22Rv1 (cell line): ENCODE data around the gene MAP1LC3A.

Experiments
- ZFX ChIP-seq: fragments of 450-650 bp; IDR thresholded peaks from 2 replicates; pipeline ENCODE4 v1.6.1; 2017; ENCODE audit warnings: antibody characterized with exemption, borderline replicate concordance
- TF ChIP-seq, protein P1 (sequence below): fragments of 450-650 bp; IDR thresholded peaks from 2 replicates; pipeline ENCODE4 v1.5.1; 2017; ENCODE audit warnings: mild to moderate bottlenecking

DNA sequence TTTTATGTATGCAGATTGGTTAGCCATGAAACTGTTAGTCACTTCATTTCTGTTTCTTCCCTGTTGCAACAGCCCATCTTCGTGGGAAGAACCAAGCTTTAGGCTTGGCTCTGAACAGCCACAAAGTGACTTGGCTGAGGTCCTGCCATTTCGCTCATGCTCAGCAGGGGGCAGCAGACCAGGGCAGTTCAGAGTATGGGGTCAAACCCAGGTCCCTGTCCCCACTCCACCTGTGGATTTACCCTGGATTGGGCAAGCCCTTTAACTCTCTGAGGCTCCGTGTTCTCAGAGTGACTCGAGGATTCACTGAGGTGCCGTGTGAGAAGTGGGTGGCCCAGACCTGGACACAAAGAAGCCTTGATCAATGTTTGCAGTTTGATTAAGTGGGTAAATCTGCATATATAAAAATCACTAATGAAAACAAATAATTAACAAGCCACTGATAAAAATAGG, 19.8 kb upstream of the MAP1LC3A start:
- TF ChIP-seq, protein P1, sequence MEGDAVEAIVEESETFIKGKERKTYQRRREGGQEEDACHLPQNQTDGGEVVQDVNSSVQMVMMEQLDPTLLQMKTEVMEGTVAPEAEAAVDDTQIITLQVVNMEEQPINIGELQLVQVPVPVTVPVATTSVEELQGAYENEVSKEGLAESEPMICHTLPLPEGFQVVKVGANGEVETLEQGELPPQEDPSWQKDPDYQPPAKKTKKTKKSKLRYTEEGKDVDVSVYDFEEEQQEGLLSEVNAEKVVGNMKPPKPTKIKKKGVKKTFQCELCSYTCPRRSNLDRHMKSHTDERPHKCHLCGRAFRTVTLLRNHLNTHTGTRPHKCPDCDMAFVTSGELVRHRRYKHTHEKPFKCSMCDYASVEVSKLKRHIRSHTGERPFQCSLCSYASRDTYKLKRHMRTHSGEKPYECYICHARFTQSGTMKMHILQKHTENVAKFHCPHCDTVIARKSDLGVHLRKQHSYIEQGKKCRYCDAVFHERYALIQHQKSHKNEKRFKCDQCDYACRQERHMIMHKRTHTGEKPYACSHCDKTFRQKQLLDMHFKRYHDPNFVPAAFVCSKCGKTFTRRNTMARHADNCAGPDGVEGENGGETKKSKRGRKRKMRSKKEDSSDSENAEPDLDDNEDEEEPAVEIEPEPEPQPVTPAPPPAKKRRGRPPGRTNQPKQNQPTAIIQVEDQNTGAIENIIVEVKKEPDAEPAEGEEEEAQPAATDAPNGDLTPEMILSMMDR = peak; percentile 94
- no peak for TF ChIP-seq ZFX
